Forelimb muscle (tissue), 1 donor: ENCODE measurements around the gene PDZK1IP1. TPM values are rescaled to one million over a fixed set of nuclear protein-coding genes. Genes with fewer than 3 reads are reported as not detected.
"Not testable (repeated sequence)": the region's sequence is repeated elsewhere in the genome, so short reads cannot be mapped to it uniquely, and the experiment has no call there.

ENCODE experiments used
- DNase-seq: peaks from one replicate; pipeline ENCODE4 v3.0.0-alpha.2; 2013; ENCODE audit warnings: low read depth
- polyA plus RNA-seq: library from polyadenylated mRNA; unstranded; fragments of 120-200 nt; gene quantifications from one replicate; pipeline ENCODE4 v1.2.1, GENCODE V29; 2013; ENCODE audit not compliant: insufficient read length

Gene PDZK1IP1
- polyA plus RNA-seq, 1 donor = not detected

DNA sequence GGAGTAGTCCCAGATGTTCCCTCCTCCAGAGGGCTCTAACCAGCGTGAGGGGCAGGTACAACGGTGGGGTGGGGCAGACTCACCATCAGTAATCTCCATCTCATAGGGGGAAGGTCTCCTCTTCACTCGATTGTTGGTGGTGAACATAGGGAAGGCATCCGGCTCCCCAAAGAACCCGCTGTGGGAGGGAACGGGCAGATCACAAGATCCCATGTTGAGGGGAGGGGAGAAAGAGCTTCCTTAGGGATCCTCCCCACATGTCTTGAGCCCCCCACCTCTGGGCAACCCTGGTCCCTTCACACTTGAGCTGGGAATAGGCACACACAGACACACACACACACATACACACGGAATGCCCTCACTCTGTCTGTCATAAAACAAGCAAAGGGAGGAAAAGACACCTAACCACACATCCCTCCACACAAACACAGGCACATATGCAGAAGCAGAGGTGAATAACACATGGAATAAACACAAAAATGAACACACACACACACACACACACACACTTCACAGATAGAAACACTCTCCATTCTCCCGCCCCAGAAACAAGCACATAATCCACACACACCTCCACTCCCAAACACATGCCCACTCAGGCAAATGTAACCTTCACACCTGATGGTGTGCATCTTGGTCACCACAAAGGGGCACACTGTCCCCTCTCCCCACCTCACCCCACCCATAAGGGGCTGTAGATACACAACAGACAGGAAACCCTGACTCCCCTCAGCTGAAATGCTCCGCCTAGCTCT lies 34.3 kb upstream of the PDZK1IP1 start:
- no peak for DNase-seq

DNA sequence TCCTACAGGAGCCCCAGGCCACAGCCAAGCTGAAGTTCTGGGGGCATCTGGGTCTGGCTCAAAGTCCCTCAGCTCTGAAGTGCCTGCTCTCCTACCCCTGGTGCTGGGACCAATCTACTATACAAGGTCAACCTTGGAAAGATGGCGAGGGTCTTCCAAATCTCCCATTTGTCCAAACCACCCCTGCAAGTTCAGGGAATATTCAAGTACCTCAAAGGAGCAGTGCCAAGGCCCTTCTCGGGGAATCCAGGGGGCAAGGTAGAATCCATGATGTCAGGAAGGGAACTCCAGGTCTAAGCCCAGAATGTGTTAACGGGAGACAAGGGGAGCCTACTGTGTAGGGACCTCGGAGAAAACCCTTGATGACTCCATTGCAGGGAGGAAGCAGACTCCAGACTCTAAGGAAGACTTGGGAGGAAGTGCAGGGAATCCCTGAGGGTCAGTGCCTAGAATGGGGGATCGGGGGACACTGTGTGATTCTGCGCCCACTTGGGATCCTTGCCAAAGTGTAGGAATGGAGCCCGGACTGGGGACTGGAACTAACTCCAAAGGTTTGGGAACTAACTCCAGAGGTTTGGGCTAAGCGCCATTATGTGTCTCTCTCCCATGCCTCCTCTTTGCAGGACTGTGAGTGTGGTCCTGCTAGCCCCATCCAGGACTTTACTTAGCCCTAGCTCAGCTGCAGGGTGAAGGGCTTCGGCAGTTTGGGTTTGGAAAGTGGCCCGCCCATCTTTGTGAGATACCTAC lies 33.5 kb upstream of the PDZK1IP1 start:
- no peak for DNase-seq

DNA sequence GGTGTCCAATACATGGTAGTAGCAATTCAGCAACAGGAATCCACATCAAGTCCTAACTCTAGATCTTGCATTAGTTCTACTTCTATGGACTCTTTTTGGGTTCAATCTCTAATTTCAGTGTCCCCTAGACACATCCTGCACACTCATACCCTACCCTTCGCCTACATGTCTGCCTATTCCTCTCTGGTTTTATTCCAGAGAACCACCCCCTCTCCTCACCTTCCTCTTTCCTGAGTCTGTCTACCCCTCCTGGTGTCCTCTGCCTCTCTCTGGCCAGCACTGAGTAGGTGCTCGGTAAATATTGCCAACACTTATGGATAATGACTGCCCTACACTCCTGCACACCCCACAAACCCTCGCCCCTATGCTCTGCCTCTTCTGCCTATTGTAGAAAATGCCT lies 32.6 kb upstream of the PDZK1IP1 start:
- DNase-seq = no peak

DNA sequence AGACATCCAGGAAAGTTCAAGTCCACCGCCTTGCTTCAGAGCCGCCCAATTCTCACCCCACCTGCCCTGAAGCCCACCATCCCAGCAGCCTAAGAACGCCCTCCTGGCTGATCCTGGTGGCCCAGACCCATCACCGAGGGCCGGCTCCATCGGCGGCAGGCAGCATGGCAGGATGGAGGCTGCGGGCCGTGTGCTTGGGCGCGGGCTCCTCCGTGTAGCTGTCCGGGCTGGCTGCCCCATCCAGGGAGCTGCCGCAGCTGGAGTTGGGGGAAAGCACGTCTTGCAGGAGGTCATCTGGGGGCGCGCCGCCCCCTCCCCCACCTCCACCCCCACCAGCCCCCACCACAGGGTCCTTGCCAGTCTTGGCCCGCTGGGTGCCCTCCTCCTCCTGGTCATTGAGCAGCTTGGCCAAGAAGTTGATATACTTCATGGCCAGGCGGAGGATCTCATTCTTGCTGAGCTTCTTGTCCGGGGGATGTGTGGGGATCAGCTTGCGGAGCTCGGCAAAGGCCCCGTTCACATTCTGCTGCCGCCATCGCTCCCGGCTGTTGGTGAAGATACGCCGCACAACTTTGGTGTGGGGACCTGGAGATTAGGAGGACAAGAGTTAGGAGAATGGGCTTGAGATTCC lies 29.9 kb upstream of the PDZK1IP1 start:
- no peak for DNase-seq

DNA sequence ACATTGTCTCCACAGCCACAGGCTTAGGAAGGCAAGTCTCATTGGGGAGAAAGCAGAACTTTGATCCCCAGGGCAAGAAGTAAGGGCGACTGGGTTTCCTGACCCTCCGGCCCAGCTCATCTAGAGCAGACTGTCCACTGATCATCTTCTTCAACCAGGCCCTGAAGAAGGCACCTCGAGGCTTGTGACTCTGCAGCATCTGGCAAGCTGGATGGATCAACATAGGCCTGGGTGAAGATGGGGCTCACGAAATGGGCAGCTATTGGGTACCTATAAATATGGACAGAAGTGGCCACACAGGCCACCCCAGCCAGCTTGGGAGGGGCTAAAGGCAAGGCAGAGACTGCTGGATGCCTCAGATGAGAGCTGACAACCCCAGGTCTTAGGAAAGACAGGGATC lies 29.2 kb upstream of the PDZK1IP1 start:
- DNase-seq = no peak

DNA sequence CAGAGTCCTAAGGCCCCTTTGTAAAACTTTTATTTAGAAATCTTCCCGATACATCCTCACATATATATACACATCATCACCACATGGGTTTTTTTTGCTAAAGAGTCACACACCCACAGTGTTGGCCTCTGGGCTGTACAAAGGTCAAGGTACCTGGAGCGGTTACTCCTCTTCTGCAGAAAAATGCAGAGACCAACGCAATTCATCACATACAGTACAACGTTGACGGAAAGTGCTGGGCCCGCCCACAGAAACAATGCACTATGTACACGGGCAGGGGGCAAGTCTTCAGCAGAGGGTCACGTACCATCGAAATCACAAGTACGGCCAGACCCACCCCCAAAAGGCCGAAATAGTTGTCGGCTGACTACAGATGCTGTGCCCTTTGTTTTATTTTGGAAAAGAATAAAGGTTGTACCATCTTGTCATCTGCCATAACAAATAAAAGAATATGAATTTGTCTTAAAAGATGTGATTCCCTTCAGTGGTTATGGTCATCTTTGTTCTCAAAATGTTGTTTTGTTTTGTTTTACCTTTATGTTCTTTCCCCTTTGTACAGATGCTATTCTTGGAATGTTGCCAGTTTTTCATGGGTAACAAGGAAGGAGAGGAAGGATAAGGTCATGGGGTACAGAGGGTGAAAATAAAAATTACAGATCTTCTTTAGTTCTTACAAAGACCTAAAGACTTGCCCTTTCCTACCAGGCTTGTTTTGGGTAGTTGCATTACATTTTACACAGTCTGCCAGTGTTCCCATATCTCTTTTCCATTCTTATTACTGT lies 26.6 kb upstream of the PDZK1IP1 start:
- no peak for DNase-seq

DNA sequence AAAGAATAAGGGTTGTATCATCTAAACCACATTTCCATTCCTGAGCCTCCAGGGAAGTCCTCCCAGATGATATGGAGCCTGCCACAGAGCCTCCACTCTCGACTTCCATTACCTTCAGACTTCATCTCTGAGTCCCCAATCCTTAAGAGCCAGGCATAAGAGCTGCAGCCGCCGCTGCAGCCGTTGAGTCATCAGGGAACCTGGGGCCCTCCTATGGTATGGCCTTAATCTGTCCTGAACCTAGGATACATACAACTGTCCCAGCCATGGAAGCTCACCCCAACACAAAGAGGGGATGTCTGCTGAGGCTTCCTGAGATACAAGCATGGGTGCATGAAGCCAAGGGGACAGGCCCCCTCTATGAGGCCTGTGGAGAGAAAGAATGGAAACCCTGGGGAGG lies 25.9 kb upstream of the PDZK1IP1 start:
- no peak for DNase-seq

DNA sequence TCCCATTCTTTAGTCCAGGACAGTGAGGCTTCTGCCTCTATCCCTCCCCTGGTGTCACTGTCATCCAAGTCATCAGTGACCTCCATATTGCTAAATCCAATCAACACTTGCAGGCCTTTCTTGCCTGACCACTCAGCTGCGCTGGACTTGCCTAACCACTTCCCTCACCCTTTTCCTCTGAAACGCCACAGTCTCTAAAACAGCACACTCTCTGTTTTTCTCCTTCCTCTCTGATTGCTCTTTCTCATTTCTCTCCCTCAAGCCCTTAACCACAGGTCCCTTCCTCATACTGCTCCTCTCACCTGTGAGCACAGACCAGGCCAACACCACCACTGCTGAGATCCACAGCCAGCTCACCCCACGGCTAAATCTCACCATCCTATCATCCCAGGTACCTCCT lies 24.7 kb upstream of the PDZK1IP1 start:
- DNase-seq = no peak

DNA sequence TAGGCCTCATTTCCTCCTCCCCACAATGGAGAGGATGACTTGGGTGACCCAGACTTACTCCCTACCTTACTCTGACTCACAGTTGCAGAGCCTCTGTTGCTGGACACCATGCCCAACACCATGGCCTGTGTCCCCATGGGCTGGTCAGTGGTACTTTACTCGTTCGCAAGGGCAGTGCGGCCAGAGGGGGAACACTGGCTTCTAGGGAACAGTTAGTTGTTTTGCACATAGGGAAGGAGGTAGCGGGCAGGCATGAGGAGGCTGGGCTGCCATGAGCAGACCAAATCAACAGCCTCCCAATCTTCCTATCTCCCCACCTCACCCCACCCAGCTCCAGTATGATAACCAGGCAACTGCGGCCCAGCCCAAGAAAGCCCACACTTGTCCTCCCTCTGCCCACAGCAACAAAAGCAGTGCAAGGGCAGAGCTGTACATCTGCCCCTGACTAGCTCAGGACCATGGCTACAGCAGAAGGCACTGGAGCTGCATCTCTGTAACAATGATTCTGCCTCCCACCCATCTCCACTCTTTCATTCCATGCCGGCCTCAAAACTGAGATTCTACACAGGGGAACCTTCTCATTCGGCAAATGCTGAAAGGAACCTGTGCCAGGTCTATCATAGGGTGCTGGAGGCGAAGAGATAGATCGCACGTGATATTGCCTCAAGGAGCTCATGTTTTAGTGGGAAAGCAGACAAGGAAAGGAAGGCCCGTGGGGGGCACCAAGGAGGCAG lies 23.6 kb upstream of the PDZK1IP1 start:
- no peak for DNase-seq

DNA sequence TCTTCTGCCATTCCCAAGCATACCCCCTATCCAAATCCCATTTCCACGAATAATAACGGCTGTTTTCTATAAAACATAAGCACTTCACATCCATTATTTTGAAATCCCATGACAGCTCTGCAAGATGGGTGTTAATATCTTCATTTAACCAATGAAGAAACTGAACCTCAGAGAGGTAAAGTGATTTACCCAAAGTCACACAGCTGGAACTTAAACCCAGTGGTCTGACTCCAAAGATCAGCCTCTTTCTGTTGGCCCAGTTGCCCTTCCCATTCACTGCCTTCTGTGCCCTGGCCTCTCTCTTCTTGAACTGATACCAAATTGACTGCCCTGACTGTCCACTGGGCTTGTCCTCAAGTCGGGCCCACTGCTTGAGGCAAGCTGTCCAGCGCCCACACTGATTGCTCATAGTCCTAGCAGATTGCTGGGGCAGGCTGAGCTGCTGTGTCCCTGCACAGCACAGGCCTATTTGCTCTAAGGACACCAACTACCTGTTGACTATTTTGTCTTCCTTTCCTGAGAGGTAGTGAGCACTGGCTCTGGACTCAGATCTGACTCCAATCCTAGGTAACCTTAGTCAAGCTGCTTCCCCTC lies 22.9 kb upstream of the PDZK1IP1 start:
- DNase-seq = no peak

DNA sequence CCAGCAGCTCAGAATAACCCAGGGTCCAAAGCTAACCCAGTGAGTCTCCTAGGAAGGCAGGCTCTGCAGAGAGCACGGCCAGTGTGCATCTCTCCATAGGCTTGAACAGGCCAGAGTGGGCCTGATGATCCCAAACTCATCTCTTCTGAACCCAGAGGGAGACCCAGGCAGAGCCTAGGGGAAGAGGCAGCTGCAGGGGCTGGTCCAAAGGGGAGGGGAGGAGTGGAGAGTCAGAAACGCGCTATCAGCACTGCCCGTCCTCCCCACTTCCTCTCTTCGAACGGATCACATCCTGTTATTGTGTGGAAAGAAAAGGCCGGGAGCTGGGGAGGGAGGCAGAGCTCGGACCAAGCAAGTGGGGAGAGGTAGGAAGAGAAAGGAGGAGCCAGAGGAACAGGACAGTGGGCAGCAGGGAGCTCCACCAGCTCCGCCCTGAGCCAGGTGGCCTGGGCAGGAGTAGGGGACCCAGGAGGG lies 22.0 kb upstream of the PDZK1IP1 start:
- no peak for DNase-seq

DNA sequence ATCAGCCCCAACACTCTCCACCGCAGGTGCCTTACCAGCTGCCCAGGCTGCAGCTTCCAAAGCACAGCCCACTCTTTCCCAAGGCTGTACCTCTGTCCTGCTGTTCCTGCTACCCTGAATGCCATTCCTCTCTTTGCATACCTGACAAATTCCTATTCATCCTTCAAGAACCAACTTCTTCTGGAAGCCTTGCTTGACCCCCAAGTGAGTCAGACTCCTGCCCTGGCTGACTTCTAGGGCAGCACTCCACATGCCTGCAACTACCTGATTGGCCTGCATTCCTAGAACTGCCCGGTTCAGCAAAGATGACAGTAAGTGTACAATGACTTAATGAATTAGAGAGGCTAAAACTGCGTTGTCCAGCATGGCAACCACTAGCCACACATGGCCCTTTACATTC lies 20.8 kb upstream of the PDZK1IP1 start:
- no peak for DNase-seq

DNA sequence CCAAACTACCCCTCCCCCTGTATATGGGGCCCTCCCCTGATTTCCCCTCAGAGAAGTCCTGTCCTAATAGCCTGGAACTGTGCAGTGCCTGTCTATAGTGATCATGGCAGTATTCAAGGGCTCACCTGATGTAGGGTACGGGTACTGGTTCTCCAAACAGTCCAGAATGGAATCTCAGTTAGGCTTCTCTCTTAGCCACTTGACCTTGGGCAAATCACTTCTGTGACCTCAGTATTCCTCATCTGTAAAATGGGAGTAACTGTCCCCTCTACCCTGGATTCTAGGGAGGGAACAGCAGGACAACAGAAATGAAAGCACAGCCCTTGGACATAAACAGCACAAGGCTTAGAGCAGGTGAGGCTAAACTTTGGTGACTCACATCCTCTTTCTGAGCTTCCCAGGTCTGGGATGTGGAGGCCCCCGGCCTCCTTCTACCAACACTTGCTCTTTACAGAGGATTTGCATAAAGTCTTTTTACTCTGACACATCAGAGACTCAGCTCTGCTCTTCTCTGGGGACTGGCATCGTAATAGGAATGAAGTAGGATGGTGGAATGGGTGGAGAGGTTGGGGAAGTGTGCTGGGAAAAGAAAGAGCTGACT lies 20.0 kb upstream of the PDZK1IP1 start:
- no peak for DNase-seq

DNA sequence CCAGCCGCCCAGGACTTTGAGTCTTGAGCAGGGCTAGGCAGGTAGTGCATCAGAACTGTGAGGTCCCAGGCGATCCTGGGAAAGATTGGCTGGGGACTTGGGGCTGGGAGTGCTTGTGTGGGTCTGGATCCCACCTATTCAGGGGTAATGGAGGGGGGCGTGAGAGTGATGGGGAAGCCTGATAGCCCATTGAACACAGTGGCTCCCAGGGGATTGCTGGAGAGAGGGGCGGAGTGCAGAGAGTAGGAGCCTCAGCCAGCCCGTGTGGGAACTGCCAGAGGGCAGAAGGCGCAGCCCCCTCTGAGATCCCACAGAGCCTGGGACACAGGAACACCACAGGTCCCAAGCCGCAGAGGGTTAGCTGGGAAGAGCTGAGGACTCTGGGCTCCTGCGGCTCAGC lies 19.3 kb upstream of the PDZK1IP1 start:
- DNase-seq = no peak

DNA sequence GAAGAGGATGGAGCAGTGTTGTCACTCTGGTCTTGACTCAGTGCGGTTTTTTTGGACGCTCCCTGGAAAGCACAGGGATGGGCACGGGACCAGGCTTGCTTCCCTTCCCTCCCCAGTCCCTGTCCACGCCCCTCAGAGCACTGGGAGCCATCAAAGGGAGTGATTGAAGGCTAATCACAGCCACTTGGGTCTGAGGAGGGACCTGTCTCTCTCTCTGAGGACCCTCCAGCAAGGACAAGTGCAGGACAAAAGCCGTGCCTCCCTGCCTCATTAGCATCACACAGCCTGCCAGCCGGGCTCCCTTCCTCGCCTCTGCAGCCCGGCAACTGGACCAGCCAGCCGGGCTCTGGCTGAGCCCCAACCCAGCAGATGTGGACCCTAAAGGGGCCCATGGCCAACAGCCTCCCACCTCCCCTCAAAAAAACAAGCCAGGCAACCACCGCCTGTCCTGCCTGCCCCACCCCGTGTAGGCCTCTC lies 18.6 kb upstream of the PDZK1IP1 start:
- DNase-seq = no peak

DNA sequence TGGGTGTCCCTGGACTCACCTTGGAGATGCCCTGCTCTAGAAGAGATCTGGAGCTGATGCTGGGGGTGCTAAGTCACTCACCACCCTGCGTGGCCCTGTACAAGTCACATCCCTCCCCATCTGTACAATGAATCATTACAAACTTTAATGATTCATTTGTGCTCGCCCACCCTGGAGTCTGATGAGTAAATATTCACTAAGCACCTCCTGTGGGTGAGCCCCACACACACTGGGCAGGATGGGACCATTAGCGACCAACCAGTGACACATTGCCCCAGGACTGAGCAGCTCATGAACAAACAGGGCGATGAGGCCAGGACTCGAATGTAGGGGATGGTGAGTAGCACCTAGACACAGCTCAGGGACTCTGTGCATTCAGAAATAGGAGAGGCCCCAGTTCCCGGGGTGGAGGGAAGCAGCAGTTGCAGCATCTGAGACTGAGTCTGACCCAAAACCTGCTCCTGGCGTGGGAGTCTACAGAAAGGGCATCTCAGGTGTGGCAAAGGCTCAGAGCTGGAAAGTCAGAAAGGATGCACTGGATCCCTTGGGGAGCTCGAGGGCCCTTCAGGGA lies 18.1 kb upstream of the PDZK1IP1 start:
- DNase-seq = no peak

DNA sequence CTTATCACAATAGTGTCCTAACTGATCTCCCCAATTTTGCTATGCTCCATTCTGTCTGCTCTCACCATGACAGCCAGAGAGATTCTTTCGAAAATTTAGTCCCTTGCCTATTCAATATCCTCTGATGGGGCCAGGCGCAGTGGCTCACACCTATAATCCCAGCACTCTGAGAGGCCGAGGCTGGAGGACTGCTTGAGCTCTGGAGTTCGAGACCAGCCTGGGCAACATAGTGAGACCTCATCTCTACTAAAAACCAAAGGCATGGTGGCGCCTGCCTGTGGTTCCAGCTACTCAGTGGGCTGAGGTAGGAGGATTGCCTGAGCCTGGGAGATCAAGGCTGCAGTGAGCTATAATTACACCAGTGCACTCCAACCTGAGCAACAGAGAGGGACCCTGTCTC lies 16.1 kb upstream of the PDZK1IP1 start:
- DNase-seq = no peak

DNA sequence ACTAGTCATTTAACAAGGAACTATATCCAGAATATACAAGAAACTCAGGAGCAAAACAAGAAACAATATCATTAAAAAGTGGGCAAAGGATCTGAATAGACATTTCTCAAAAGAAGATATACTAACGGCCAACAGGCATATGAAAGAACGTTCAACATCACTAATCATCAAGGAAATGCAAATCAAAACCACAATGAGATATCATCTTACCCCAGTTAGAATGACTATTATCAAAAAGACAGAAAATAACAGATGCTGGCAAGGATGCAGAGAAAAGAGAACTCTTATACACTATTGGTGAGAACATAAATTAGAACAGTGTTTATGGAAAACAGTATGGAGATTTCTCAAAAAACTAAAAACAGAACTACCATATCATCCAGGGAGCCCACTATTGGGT lies 13.7 kb upstream of the PDZK1IP1 start:
- not testable (repeated sequence) for DNase-seq

DNA sequence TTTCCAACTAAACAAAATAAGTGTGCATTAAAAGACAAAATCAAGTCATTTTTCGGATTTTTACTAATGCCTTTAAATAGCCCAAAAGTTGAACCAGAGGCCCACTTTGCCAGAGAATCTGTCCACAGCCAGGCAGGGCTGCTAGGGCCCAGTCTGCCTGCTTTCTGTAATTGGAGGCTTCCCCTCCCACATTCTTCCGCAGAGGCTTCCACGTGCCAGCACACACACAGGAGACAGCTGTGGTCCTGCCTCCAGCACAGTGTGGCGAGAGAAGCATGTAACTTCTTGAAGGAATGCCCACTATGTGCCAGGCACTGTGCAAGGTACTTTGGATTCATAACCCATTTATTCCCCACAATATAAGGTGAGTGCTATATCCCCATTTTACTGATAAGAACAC lies 11.3 kb upstream of the PDZK1IP1 start:
- DNase-seq = no peak

DNA sequence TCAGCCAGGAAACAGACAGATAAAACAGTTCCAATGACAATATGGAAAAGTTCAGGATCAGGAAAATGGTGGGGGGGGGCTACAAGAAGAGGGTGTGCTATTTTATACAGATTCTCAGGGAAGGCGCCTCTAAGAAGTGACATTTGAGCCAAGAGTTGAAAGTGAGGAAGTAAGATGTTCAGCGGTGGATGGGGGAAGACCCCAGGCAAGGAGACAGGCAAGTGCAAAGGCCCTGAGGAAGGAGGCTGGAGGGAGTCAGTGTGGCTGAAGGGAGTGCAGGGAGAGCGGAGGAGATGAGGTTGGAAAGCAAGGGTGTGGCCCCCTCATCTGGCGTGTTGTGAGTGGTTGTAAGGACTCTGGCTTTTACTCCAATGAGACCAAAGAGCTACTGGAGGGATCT lies 8.4 kb upstream of the PDZK1IP1 start:
- DNase-seq = no peak
